ENCODE measurements around the gene STX11. TPM values are rescaled to one million over a fixed set of nuclear protein-coding genes. Genes with fewer than 3 reads are reported as not detected.

STX11 gene
- total RNA-seq, 1 experiment from 2014 or later: 3.2 TPM

DNA sequence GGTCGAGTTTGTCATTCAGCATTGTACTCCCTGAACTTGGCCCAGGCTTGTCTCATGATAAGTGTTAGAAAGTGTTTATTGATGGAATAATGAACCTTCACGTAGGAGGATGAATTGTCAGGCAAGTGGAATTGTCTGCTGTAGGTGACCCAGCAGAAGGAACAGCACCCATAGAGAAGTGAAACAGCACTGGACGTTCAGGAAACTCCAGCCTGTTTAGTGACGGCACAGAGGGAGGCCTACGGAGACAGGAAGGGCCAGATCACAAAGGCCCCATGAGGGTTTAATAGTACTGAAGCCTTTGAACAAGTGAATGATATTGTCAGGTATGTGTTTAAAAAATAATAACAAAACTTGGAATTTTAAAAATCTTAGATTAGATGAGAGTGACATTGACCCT is 2.9 kb downstream of the STX11 start:
- no peak for ATAC-seq
- H3K4me1 ChIP-seq (ENCODE audit: control insufficient read depth, insufficient read depth, low read length): peaks cover 17% of the 10 kb centered on the region
- no peaks in the 10 kb centered on the region for H3K27me3 ChIP-seq (ENCODE audit: control insufficient read depth, insufficient read depth, low read length)
- TF ChIP-seq CTCF (IDR thresholded peaks at IDR 0.05) (no peak), POLR2AphosphoS5 (IDR thresholded peaks at IDR 0.05; ENCODE audit: low read depth, low read length) (no peak)
- POLR2A ChIA-PET: no interaction called here
- no peak overlapping the region for H3K4me3 ChIP-seq (ENCODE audit: low read depth in 2 of 2, low read length in 2 of 2)
- no peaks in the 10 kb centered on the region for H3K36me3 ChIP-seq (ENCODE audit: control insufficient read depth, insufficient read depth, low read length)
- in situ Hi-C loops (cut with HindIII; ENCODE audit: low pct_unique_long_range_greater_than_20kb, low sequenced_read_pairs): no loop called here
- no peaks in the 10 kb centered on the region for H3K9me3 ChIP-seq (ENCODE audit: control insufficient read depth, insufficient read depth, low read depth, low read length)
- H3K27ac ChIP-seq (ENCODE audit: low read length): no peak overlapping the region
- intact Hi-C loops (cut with micrococcal nuclease; ENCODE audit: unreplicated experiment): no loop called here
- DNase-seq (ENCODE audit: low read depth, low spot score): no peak
- no TSS peak for BruUV-seq (replicated peaks)
- CTCF ChIA-PET: no interaction called here

GRCh38 chr6:144153971-144154370 is 3.7 kb downstream of the STX11 start:
- in situ Hi-C loops (cut with HindIII; ENCODE audit: low pct_unique_long_range_greater_than_20kb, low sequenced_read_pairs): no loop called here
- no peak for TF ChIP-seq SIN3A (IDR thresholded peaks at IDR 0.05; ENCODE audit: borderline replicate concordance, insufficient read depth, low read depth, low read length)
- TF ChIP-seq POLR2AphosphoS5 (IDR thresholded peaks at IDR 0.05; ENCODE audit: low read depth, low read length): no peak
- no peak for TF ChIP-seq REST (IDR thresholded peaks at IDR 0.05; ENCODE audit: insufficient read depth in 1 of 2, low read depth in 2 of 2, low read length in 1 of 2)
- TF ChIP-seq TCF7L2 (IDR thresholded peaks at IDR 0.05; ENCODE audit: low read depth, low read length): no peak
- TF ChIP-seq CTCF (IDR thresholded peaks at IDR 0.05): no peak
- no peaks in the 10 kb centered on the region for H3K9me3 ChIP-seq (ENCODE audit: control insufficient read depth, insufficient read depth, low read depth, low read length)
- no peaks in the 10 kb centered on the region for H3K36me3 ChIP-seq (ENCODE audit: control insufficient read depth, insufficient read depth, low read length)
- no peak overlapping the region for H3K4me3 ChIP-seq (ENCODE audit: low read depth in 2 of 2, low read length in 2 of 2)
- ChIA-PET CTCF (no interaction called here), POLR2A (no interaction called here)
- no peaks in the 10 kb centered on the region for H3K27me3 ChIP-seq (ENCODE audit: control insufficient read depth, insufficient read depth, low read length)
- no TSS peak for BruUV-seq (replicated peaks)
- DNase-seq (ENCODE audit: low read depth, low spot score) (no peak), ATAC-seq (no peak)
- no peak overlapping the region for H3K27ac ChIP-seq (ENCODE audit: low read length)
- H3K4me1 ChIP-seq (ENCODE audit: control insufficient read depth, insufficient read depth, low read length): peaks cover 17% of the 10 kb centered on the region
- intact Hi-C loops (cut with micrococcal nuclease; ENCODE audit: unreplicated experiment): no loop called here

- ChIA-PET CTCF (no interaction called here), POLR2A (no interaction called here)
- Histone ChIP-seq H3K9me3 (ENCODE audit: control insufficient read depth, insufficient read depth, low read depth, low read length) (no peaks in the 10 kb centered on the region), H3K4me1 (ENCODE audit: control insufficient read depth, insufficient read depth, low read length) (peaks cover 17% of the 10 kb centered on the region), H3K4me3 (ENCODE audit: low read depth in 2 of 2, low read length in 2 of 2) (no peak overlapping the region), H3K27ac (ENCODE audit: low read length) (no peak overlapping the region), H3K36me3 (ENCODE audit: control insufficient read depth, insufficient read depth, low read length) (no peaks in the 10 kb centered on the region), H3K27me3 (ENCODE audit: control insufficient read depth, insufficient read depth, low read length) (no peaks in the 10 kb centered on the region)
- in situ Hi-C loops (cut with HindIII; ENCODE audit: low pct_unique_long_range_greater_than_20kb, low sequenced_read_pairs) (no loop called here), intact Hi-C loops (cut with micrococcal nuclease; ENCODE audit: unreplicated experiment) (no loop called here)
- TF ChIP-seq SIN3A (IDR thresholded peaks at IDR 0.05; ENCODE audit: borderline replicate concordance, insufficient read depth, low read depth, low read length) (no peak), POLR2AphosphoS5 (IDR thresholded peaks at IDR 0.05; ENCODE audit: low read depth, low read length) (no peak), REST (IDR thresholded peaks at IDR 0.05; ENCODE audit: insufficient read depth in 1 of 2, low read depth in 2 of 2, low read length in 1 of 2) (no peak), CTCF (IDR thresholded peaks at IDR 0.05) (no peak), TCF7L2 (IDR thresholded peaks at IDR 0.05; ENCODE audit: low read depth, low read length) (no peak)
- ATAC-seq (no peak), DNase-seq (ENCODE audit: low read depth, low spot score) (no peak)
- BruUV-seq (replicated peaks): no TSS peak
Measured at GRCh38 chr6:144155529-144155928, 5.2 kb downstream of the STX11 start.

All from Panc1 (cell line).